GM19023 (cell line): ENCODE data around the gene FCER1G.
"Not testable (repeated sequence)": the region's sequence is repeated elsewhere in the genome, so short reads cannot be mapped to it uniquely, and the experiment has no call there.

Experiments used
- ATAC-seq: cut with Tn5 transposase; IDR thresholded peaks from one replicate; pipeline ENCODE4 v1.9.1; 2021; ENCODE audit warnings: mild to moderate bottlenecking, moderate library complexity; ENCODE audit not compliant: unreplicated experiment

Gene FCER1G

DNA sequence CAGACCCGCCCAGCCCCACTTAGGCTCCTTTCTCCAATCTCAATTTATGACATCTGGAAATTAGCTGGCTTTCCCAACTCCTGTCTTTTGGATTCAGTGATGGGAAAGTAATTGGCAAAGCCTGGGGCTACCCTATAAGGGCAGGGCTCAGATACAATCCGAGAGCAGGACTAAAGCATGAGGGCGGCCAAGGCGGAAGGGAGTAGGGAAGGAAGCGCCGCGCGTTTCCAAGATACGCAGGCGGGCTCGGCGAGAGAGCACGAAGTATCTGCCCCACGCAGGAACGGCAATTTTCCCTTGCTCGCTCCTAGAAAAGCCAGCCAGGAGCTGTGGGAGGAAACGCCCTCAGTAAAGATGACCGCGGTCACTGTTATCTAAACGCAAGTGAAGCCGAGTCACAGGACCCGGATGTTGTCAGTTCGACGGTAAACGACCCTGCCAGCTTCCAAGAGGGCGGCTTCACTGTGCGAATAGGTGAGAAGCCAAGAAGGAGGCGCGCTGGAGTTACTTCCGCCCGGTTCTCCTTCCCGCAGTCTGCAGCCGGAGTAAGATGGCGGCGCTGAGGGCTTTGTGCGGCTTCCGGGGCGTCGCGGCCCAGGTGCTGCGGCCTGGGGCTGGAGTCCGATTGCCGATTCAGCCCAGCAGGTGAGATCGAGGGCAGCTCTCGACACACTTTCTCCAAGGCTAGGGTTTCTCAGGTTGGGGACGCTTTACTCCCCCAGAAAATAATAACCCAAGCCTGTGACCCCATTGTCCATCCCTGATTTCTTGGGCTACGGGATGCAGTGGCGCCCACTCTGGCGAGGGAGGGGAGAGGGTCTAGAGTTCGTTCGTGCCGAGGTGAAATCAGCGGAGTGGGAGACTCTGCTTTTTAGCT, 13.0 kb upstream of the FCER1G start, which contains the start of gene NDUFS2:
TSS of gene NDUFS2 (plus strand) at position 532 of the 877 bp plus-strand sequence. CDS start at position 551, 19 bp downstream.
- ATAC-seq: peak; percentile 97

DNA sequence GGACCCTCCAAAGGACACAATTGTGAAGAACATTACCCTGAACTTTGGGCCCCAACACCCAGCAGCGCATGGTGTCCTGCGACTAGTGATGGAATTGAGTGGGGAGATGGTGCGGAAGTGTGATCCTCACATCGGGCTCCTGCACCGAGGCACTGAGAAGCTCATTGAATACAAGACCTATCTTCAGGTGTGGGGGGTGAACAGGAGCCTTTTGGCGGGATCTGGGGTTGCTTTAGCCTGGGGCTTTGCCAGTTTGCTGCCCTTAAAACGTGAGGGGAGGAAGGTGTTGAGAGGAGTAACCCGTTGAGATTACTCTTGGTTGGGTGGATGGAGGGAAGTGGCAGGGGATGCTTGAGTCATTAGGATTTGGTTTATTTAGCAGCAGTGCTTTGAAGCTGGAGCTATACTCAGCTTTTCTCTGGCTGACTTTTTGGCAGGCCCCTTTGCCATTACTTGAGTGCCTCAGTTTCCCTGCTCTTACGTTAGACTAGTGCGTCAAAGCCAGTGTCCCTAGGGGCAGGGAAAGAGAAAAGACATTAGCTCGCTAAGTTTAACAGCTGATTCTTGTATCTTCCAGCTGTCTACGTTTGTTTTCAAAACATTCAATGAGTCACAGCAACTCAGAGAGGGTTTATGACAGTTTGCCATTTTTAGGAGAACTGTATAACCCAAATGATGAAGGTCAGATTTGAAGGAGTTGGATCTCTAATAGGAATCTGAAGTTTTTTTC, 8.5 kb upstream of the FCER1G start:
- no peak for ATAC-seq

DNA sequence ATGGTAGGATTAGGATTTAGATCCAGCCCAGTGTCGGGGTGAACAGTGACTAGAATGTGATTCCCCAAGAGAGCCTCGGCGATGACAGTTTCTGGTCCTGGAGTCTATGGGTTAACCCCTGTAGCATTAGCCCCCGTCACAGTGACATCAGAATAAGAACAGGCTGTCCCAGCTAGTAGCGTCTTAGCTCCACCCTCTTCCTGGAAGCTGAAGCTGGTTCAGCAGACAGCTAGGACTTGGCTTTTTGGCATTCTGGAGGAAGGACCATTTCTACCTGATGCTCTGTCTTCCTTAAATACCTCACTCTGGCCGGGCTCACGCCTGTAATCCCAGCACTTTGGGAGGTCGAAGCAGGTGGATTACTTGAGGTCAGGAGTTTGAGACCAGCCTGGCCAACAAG, 7.9 kb upstream of the FCER1G start:
- no peak for ATAC-seq

DNA sequence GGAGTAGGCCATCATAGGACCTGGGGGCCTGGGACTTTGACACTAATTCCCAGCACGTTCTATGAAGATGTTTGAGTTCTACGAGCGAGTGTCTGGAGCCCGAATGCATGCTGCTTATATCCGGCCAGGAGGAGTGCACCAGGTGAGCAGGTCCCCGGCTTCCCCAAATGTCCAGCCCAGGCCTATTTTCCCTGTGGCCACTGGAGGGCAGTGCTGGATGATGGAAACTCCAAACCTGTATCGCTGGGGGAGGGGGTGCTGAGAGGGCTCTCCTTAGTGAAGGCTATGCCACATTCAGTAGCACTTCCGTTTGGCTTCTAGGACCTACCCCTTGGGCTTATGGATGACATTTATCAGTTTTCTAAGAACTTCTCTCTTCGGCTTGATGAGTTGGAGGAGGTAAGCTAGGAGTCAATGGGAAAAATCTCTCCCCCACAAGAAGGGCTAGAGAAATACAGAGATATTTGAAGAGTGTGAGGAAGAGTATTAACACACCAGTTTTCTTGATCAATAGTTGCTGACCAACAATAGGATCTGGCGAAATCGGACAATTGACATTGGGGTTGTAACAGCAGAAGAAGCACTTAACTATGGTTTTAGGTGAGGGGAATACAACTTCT, 5.2 kb upstream of the FCER1G start:
- peak; percentile 73 for ATAC-seq

DNA sequence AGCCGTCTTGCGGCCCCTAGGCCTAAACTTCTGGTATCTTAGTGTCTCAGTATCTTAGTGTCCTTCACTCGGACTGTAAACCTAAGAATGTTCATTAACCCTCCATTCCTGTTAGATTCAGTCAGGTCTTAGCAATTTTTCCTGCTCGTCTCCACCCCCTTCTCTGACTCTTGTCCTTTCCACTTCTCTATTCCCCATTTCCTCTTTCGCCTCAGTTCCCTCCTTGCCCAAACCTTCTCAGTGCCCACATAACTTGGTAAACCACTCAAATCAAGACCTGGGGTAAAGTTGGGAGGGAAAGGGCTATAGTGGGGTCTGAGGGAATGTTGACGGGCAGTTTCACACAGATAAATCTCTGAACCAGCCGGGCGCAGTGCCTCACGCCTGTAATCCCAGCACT, 726 bp upstream of the FCER1G start:
- no peak for ATAC-seq

DNA sequence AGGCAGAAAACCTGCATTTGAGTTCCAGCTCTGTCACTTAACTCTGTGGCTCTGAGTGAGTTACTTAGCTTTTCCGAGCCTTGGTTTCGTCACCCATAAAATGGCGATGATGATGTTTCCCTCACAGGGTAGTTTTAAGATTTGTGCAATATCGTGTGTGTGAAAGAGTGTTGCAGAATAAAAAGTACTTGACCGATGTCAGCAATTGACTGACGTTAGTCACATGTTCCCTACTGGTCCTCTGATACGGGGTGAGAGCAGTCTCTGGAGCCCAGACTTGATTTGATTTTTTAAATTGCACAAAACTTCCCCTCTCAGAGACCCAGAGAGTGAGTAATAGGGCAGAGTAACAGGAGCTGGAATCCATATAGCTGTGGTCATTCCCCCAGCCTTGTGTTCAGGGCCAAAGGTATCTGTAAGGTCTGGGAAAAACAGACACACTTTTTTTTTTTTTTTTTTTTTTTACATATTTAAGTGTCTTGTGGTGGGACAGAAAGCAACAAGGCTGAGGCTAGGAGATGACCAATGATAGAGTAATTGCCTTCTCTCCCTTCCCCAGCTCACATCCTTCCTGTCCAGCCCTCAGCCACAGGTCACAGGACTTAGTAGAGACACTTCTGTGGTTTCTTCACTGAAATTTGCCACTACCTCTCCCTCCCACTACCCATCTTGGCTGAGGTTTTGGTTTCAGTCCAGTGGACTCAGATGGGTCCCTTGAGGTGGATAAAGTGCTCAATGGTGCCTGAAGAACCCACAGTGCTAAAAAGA, 2.0 kb downstream of the FCER1G start:
- peak; percentile 75 for ATAC-seq

DNA sequence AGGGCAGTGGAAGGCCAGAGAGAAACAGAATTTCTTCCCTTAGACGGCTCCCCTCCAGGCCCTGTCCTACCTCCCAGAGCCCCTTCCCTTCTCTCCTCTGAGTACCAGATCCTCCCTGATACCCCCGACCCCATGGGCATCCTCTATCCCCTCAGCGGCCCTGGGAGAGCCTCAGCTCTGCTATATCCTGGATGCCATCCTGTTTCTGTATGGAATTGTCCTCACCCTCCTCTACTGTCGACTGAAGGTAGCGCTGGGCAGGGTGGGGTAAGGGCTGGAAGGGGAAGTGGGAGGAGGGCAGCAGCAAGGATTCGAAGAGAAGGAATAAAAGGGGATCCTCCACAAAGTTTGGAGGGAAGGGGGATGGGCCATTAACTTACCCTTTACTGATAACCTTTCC, 2.7 kb downstream of the FCER1G start:
- ATAC-seq: peak; percentile 15

DNA sequence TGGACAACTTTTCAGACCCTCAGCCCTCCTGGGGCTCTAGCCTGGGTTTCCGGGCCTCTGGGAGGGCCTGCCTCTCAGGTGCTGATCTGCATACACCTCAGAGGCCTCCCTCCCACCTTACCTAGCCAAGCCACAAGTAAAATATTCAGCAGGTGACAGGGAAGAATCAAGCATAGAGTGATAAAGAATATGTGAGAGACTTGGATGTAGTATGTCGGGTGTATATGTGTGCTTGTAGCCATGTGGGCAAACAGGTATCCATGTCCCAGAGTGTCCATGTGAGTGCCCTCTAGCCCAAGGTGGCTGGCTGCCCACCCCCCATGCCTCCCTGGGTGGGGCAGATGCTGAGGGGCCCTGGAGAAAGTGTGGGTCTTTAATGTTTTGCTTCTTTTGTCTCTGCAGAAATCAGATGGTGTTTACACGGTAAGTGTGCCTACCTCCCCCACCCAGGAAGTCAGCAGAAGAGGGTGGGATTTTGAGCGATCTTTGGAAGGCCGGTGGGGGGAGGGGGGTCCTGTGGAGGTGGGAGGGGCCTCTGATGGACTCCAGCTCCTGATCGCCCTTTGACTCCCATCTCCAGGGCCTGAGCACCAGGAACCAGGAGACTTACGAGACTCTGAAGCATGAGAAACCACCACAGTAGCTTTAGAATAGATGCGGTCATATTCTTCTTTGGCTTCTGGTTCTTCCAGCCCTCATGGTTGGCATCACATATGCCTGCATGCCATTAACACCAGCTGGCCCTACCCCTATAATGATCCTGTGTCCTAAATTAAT, 3.4 kb downstream of the FCER1G start:
- no peak for ATAC-seq

DNA sequence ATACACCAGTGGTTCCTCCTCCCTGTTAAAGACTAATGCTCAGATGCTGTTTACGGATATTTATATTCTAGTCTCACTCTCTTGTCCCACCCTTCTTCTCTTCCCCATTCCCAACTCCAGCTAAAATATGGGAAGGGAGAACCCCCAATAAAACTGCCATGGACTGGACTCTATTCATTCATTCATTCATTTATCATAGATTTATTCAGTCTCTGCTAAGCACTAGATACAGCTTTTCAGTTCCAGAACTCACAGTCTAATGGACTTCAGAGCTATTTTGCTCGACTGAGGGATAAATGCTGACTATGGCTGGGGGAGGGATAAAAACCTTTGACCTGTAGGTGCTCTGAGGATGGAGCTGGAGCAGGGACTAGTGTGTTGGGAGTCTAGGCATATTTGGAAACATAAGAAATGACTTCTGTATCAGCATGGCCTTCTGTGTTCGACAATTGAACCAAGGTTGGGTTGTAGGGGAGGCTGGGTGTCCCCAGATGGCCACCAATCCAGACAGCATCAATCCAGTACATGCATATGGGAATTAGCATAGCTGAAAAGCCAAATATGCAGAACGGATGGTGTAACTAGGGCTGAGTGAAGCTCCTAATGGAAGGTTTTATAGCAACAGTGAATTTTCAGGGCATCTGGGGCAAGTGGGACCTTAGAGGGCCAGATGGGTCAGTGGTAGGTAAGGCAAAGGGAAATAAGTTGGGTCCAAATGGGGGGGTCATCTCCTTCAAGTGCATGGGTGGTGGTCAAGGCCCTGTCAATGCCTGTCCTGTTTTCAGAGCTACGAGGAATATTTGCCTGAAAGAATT, 4.2 kb downstream of the FCER1G start:
- no peak for ATAC-seq

DNA sequence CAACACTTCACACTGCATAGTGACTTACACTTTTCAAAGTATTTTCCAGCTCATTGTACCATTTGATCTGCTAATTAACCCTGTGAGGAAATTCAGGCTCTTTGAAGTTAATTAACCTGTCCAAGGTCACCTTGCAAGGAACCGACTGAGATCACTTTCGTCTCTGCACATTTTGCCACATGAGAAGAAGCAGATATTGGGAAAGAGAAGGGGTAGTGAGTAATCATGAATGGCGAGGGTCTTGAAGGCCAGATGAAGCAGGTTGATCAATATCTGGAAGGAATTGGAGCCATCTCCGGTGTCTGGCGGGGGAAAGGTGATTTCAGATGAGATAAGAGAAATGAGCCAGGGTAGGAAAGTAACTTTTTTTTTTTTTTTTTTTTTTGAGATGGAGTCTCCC, 4.9 kb downstream of the FCER1G start:
- no peak for ATAC-seq

DNA sequence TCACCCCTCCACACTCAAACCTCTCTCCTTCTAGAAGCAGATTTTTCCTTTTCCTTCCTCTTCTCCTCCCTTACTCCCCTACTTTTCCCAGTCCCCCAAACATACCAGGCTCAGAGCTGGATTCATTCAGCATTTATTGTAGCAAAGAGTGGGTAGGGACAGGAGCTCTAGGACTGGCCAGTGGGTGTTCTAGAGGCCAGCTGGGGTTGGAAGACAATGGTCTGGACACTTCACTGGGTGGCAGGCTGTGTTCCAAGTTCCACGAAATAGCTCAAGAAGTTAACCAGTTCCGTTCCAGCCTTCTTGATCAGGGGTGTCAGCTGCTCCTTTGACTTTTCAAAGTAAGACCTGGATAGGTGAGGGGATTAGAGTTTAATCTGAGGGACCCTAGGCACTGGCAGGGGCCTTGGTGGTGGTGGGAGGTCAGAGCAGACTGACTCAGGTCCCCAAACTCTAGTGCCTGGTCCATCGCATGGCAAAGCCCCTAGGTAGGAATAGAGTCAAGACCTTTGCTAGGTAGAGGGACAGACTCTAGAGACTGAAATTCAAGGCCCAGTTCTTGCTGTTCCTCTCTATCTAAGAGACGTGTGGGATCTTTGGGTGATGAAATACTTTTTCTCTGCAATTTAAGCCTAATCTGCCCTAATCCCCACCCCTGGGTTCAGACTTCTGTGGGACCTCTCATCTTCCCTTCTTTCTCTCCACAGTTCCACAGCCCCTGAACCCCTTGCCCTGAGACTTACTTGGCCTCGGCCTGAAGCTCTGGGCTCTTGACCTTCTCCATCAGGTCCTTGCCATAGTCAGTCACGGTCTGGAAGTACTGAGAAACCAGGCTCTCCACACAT, 7.3 kb downstream of the FCER1G start:
- ATAC-seq: no peak

DNA sequence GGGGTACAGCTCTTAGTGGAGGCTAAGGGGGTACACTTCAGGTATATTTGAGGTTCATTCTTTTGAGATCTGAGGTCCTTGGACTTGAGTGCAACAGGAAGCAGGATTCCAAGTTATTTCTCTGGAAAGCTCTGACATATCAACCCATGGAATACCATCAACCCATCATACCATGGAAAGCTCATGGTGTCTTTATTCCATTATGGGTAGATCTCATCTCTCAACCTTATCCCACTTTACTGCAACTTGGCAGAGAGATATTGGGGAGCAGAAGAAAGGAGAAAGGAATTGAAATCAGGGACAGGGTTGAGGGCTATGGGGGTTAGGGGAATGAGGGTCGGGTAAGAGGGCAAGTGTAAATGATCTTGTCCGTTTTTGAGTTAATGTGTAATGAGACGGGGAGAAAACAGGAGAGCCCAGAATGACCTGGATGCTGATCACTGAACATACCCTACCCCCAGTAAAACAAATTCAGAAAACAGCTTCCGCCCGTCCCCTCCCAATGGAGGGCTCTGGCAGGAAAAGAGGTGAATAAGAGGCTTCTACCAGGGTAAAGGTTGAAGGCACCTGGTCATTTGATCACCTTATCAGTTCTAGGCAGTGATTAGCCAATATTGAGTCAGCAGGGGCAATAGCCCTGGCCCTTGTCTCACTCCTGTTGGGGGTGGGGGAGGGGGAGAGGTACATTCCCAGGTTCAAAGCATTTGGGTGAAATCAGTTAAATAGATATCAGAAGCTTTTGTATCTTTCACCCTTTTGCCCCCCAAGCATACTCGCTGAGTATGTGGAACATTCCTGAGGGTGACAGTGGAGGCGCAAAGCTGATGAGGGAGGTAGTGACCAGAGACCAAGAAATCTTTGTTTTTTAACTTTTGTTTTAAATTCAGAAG, 9.0 kb downstream of the FCER1G start:
- no peak for ATAC-seq

DNA sequence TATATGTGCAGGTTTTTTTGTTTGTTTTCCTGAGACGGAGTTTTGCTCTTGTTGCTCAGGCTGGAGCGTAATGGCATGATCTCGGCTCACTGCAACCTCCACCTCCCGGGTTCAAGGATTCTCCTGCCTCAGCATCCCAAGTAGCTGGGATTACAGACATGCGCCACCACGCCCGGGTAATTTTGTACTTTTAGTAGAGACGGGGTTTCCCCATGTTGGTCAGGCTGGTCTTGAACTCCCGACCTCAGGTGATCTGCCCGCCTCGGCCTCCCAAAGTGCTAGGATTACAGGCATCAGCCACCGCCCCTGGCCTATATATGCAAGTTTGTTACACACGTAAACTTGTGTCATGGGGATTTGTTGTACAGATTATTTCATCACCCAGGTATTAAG, 9.6 kb downstream of the FCER1G start:
- ATAC-seq: not testable (repeated sequence)

DNA sequence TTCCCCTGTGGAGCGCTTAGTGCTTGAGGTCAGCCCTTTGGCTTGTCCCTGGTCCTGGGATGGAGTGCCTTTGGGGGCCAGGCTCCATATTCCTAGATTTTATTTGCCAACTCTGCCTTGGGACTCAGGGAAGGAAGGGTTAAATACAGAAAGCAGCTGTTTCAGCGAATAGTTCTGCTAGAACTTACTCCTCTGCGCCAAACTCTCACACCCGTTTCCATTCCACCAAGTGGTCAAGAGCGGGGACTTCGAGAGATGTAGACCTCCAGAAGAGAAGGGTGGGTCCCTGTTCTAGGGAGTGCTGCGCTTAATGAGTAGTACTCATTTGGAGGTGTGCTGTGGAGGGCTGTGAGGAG, 10.1 kb downstream of the FCER1G start:
- ATAC-seq: no peak

DNA sequence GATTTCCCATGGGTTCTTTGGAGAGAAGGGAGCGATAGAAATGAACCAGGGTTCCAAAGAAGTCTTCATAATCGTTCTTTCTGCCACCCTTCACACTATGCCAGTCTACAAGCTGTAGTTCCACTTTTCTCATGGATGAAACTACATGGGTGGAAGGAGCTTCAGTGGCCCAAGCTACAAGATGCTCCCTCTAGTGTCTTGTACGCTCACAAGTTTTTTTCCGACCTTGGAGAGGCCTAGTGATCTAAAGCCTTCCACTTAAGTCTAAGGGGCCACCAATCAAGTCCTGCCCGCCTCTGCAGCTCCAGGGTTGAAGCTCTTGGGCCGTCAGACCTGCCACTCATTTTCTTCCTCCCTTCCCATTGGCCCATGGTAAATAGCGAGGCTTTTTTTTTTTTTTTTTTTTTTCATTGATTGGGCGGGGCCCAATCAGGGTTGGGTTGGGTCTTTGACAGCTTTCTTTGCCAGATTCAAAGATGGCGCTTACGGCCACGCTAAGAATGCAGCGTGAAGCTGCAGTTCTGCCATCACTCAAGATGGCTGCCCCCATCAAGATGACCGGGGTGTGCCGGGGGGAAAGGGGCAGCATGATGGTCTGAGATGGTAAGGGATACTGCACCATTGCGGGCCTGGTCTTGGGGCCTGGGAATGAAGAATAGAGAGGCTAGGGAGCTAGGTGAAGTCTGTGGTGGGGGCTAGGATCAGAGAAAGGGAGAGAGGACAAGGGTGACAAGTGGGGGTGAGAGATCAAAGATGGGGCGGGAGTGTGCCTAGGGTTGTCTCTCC, 10.6 kb downstream of the FCER1G start, which contains the start of gene TOMM40L:
TSS of gene TOMM40L (plus strand) at position 527 of the 786 bp plus-strand sequence. CDS start 430 bp downstream, outside the sequence.
- peak; percentile 97 for ATAC-seq

DNA sequence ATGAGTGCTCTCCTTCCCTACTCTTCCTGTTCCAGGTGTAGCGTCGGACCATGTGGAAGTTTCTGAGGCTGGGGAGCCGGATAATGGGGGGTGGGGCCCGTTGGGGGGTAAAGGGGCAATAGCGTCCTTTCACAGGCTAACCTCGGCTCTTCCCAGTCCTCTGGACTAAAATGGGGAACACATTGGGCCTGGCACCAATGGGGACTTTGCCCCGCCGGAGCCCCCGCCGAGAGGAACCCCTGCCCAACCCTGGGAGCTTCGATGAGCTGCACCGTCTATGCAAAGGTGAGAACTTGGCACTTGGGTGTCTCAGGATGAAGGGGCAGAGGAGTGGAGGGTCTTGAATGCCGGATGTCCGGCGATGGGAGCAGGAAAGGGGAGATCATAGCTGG, 11.2 kb downstream of the FCER1G start:
- no peak for ATAC-seq

DNA sequence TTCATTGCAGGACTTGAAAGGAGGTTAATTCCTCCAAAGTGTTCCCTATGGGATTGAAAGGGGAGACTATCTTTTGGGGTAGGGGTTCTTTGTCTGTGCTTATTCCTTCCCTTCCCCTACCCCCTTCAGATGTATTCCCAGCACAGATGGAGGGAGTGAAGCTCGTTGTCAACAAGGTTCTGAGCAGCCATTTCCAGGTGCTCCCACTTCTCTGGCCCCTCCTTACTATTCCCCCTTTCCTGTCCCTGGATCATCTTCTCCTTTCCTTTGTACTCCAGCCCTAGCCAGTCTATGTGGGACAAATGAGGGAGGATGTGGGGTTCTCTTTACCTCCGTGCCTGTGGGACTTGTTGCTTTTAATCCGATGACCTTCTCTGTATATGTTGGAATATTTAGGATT, 11.7 kb downstream of the FCER1G start:
- ATAC-seq: no peak
